GM12891 (cell line): ENCODE measurements around the gene CALN1.

Experiments
- POLR2A ChIP-seq: IDR thresholded peaks from 2 replicates; pipeline ENCODE4 v1.6.1; 2011; ENCODE audit warnings: low read depth, low read length, control low read depth
- POLR2AphosphoS5 ChIP-seq: IDR thresholded peaks from 2 replicates; pipeline ENCODE4 v1.6.1; 2011; ENCODE audit warnings: low read depth, low read length, control low read depth

DNA sequence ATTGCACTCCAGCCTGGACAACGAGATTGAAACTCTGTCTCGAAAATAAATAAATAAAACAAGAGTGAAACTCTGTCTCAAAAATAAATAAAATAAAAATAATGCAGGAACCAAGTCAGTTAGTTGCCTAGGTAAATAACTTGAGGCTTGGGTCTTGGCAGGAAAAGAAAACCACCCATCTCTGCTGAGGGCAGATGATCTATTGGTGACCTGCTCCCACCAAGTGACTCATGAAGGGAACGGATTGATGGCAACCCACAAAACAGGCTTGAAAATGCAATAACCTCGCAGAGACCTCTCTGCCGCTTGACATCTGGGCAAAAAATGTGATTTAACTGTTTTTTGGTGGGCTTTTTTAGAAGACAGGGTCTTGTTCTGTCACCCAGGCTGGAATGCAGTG, 86.6 kb downstream of the CALN1 start:
- TF ChIP-seq POLR2AphosphoS5 (no peak), POLR2A (no peak)
